Stimulated activated CD4-positive, alpha-beta T cell treated with anti-CD3 and anti-CD28 coated beads, Interleukin-2, amount 100 ng/mL, for 48 hours (primary cell): Measurements from ENCODE around the gene MORC2.

Experiments used
- DNase-seq, 2 donors: peaks; one replicate each; pipeline ENCODE4 v3.0.0-alpha.2; 2020

The MORC2 gene

GRCh38 chr22:30948930-30949342, 19.6 kb downstream of the MORC2 start:
- no peak for DNase-seq

- no peak for DNase-seq
Measured at GRCh38 chr22:30947816-30948454, 20.6 kb downstream of the MORC2 start.

GRCh38 chr22:30947173-30947815, 21.3 kb downstream of the MORC2 start:
- no peak for DNase-seq

GRCh38 chr22:30946354-30946753, 22.2 kb downstream of the MORC2 start:
- no peak for DNase-seq

- DNase-seq, result no peak
Measured at GRCh38 chr22:30945653-30946052, 22.9 kb downstream of the MORC2 start.

- DNase-seq, result no peak
Measured at GRCh38 chr22:30944986-30945385, 23.6 kb downstream of the MORC2 start.

GRCh38 chr22:30943368-30943767, 25.2 kb downstream of the MORC2 start:
- DNase-seq, result no peak

- DNase-seq, result no peak
Measured at GRCh38 chr22:30941363-30941740, 27.2 kb downstream of the MORC2 start.

- DNase-seq, result peak in 1 of 2 donors; percentile 12
Measured at GRCh38 chr22:30940685-30941362, 27.8 kb downstream of the MORC2 start.

GRCh38 chr22:30934053-30934452, 34.5 kb downstream of the MORC2 start:
- DNase-seq, result no peak

GRCh38 chr22:30933457-30933856, 35.1 kb downstream of the MORC2 start:
- DNase-seq, result no peak

- no peak for DNase-seq
Measured at GRCh38 chr22:30932661-30933060, 35.9 kb downstream of the MORC2 start.

GRCh38 chr22:30931541-30932300, 36.9 kb downstream of the MORC2 start:
- no peak for DNase-seq

- no peak for DNase-seq
Measured at GRCh38 chr22:30930228-30930627, 38.3 kb downstream of the MORC2 start.

- no peak for DNase-seq
Measured at GRCh38 chr22:30928401-30928800, 40.2 kb downstream of the MORC2 start.

- no peak for DNase-seq
Measured at GRCh38 chr22:30927806-30928205, 40.8 kb downstream of the MORC2 start.

GRCh38 chr22:30926706-30927105, 41.9 kb downstream of the MORC2 start:
- DNase-seq, result no peak

GRCh38 chr22:30925667-30926066, 42.9 kb downstream of the MORC2 start:
- DNase-seq, result no peak

GRCh38 chr22:30923168-30923900, 45.2 kb downstream of the MORC2 start:
- no peak for DNase-seq

GRCh38 chr22:30922151-30922611, 46.4 kb downstream of the MORC2 start:
- peak; percentile 54 to 64 for DNase-seq

- no peak for DNase-seq
Measured at GRCh38 chr22:30921108-30921507, 47.5 kb downstream of the MORC2 start.

GRCh38 chr22:30920407-30920806, 48.2 kb downstream of the MORC2 start:
- peak; percentile 83 to 84 for DNase-seq

GRCh38 chr22:30919973-30920372, 48.6 kb downstream of the MORC2 start:
- DNase-seq, result no peak
